ENCODE data around the gene RNF220.
"Not testable (repeated sequence)": the region's sequence is repeated elsewhere in the genome, so short reads cannot be mapped to it uniquely, and the experiment has no call there.

Gene RNF220

GRCh38 chr1:44696101-44696500, 291.0 kb downstream of the RNF220 start (continued):
- no peak for TF ChIP-seq CSRNP3 (CRISPR knock-in tag; IDR thresholded peaks at IDR 0.05)
- TF ChIP-seq ISL1 (CRISPR knock-in tag; IDR thresholded peaks at IDR 0.05): no peak
- no peak for TF ChIP-seq CSDC2 (CRISPR knock-in tag; IDR thresholded peaks at IDR 0.05)
- no peak for TF ChIP-seq ZNF70 (CRISPR knock-in tag; IDR thresholded peaks at IDR 0.05)
- no peak for TF ChIP-seq ARNTL (CRISPR knock-in tag; IDR thresholded peaks at IDR 0.05; ENCODE audit: borderline replicate concordance, low read depth)

GRCh38 chr1:44696789-44697345, 291.8 kb downstream of the RNF220 start:
- no peak for TF ChIP-seq ZFP30 (CRISPR knock-in tag; IDR thresholded peaks at IDR 0.05)
- TF ChIP-seq TOX (CRISPR knock-in tag; IDR thresholded peaks at IDR 0.05; ENCODE audit: borderline replicate concordance): no peak
- TF ChIP-seq TCF4 (CRISPR knock-in tag; IDR thresholded peaks at IDR 0.05; ENCODE audit: borderline replicate concordance): no peak
- no peak for TF ChIP-seq BACH2 (CRISPR knock-in tag; IDR thresholded peaks at IDR 0.05; ENCODE audit: borderline replicate concordance)
- TF ChIP-seq ESRRG (CRISPR knock-in tag; IDR thresholded peaks at IDR 0.05): no peak
- TF ChIP-seq CSDC2 (CRISPR knock-in tag; IDR thresholded peaks at IDR 0.05): no peak
- no peak for TF ChIP-seq ZNF8 (CRISPR knock-in tag; IDR thresholded peaks at IDR 0.05)
- no peak for TF ChIP-seq CREB5 (CRISPR knock-in tag; IDR thresholded peaks at IDR 0.05; ENCODE audit: low read depth)
- TF ChIP-seq RARB (CRISPR knock-in tag; IDR thresholded peaks at IDR 0.05): no peak
- no peak for TF ChIP-seq POU6F1 (CRISPR knock-in tag; IDR thresholded peaks at IDR 0.05; ENCODE audit: borderline replicate concordance, low read depth)
- no peak for TF ChIP-seq SNAI2 (CRISPR knock-in tag; IDR thresholded peaks at IDR 0.05)
- no peak for TF ChIP-seq PATZ1 (CRISPR knock-in tag; IDR thresholded peaks at IDR 0.05; ENCODE audit: borderline replicate concordance)
- TF ChIP-seq ZNF565 (CRISPR knock-in tag; conservative IDR thresholded peaks at IDR 0.05; ENCODE audit: low read depth): no peak
- TF ChIP-seq CSRNP3 (CRISPR knock-in tag; IDR thresholded peaks at IDR 0.05): no peak
- no peak for ATAC-seq

- TF ChIP-seq TCF4 (CRISPR knock-in tag; IDR thresholded peaks at IDR 0.05; ENCODE audit: borderline replicate concordance) (no peak), ZNF8 (CRISPR knock-in tag; IDR thresholded peaks at IDR 0.05) (no peak), ISL1 (CRISPR knock-in tag; IDR thresholded peaks at IDR 0.05) (no peak), CSDC2 (CRISPR knock-in tag; IDR thresholded peaks at IDR 0.05) (no peak), TOX (CRISPR knock-in tag; IDR thresholded peaks at IDR 0.05; ENCODE audit: borderline replicate concordance) (no peak), RARB (CRISPR knock-in tag; IDR thresholded peaks at IDR 0.05) (no peak), PPARA (CRISPR knock-in tag; IDR thresholded peaks at IDR 0.05; ENCODE audit: borderline replicate concordance) (no peak), ZNF565 (CRISPR knock-in tag; conservative IDR thresholded peaks at IDR 0.05; ENCODE audit: low read depth) (no peak), PATZ1 (CRISPR knock-in tag; IDR thresholded peaks at IDR 0.05; ENCODE audit: borderline replicate concordance) (no peak), GLIS3 (CRISPR knock-in tag; IDR thresholded peaks at IDR 0.05) (no peak), ZFP30 (CRISPR knock-in tag; IDR thresholded peaks at IDR 0.05) (no peak)
- ATAC-seq: no peak
Observed at GRCh38 chr1:44698138-44698537, 293.1 kb downstream of the RNF220 start.

GRCh38 chr1:44699375-44699774, 294.3 kb downstream of the RNF220 start:
- ATAC-seq: not testable (repeated sequence)

All from SK-N-SH treated with all-trans-retinoic acid at 6 μM for 48 hours (cell line).